Astrocyte (in vitro differentiated cells and primary cell): ENCODE results near the gene CRAT. TPM values are rescaled to one million over a fixed set of nuclear protein-coding genes. Genes with fewer than 3 reads are reported as not detected.

Experiments used
- DNase-seq: peaks from one replicate; pipeline ENCODE4 v3.0.0-alpha.2; 2010; ENCODE audit warnings: low read depth
- FAIRE-seq: peaks from 2 replicates; lab custom pipeline; 2011; peaks lifted over from hg19 to GRCh38; lab: Jason Lieb, UNC
- H2AFZ ChIP-seq: 2 replicates; pipeline ENCODE4 v1.6.0; 2012; ENCODE audit warnings: low read depth, low read length, inconsistent platforms
- H3K27ac ChIP-seq: 2 replicates; pipeline ENCODE4 v1.5.1; 2011; ENCODE audit warnings: low read depth, low read length, inconsistent platforms
- H3K27me3 ChIP-seq: 2 replicates; pipeline ENCODE4 v1.6.0; 2011; ENCODE audit warnings: low read length, inconsistent platforms; ENCODE audit not compliant: insufficient read depth
- H3K36me3 ChIP-seq: 2 replicates; pipeline ENCODE4 v1.5.1; 2011; ENCODE audit warnings: low read length, inconsistent platforms; ENCODE audit not compliant: insufficient read depth
- H3K4me1 ChIP-seq: 2 replicates; pipeline ENCODE4 v1.5.1; 2011; ENCODE audit warnings: low read length, inconsistent platforms; ENCODE audit not compliant: insufficient read depth
- H3K4me2 ChIP-seq: 2 replicates; pipeline ENCODE4 v1.6.0; 2012; ENCODE audit warnings: low read length, inconsistent platforms
- H3K4me3 ChIP-seq: 2 replicates; pipeline ENCODE4 v1.5.1; 2011; ENCODE audit warnings: low read depth, mild to moderate bottlenecking, low read length, inconsistent platforms; ENCODE audit not compliant: insufficient read depth
- H3K79me2 ChIP-seq: 2 replicates; pipeline ENCODE4 v1.6.0; 2012; ENCODE audit warnings: mild to moderate bottlenecking, low read length, inconsistent platforms; ENCODE audit not compliant: insufficient read depth
- H3K9ac ChIP-seq: 2 replicates; pipeline ENCODE4 v1.6.0; 2012; ENCODE audit warnings: mild to moderate bottlenecking, low read length, inconsistent platforms
- H3K9me3 ChIP-seq: 2 replicates; pipeline ENCODE4 v1.5.1; 2012; ENCODE audit warnings: low read depth, mild to moderate bottlenecking, low read length, inconsistent platforms; ENCODE audit not compliant: insufficient read depth
- H4K20me1 ChIP-seq: 2 replicates; pipeline ENCODE4 v1.6.0; 2012; ENCODE audit warnings: low read length, inconsistent platforms; ENCODE audit not compliant: insufficient read depth
- H3K27ac Mint-ChIP-seq: one replicate; pipeline ENCODE4 v1.8.0; 2021; ENCODE audit warnings: mild to moderate bottlenecking, mixed read lengths; ENCODE audit not compliant: unreplicated experiment
- H3K27me3 Mint-ChIP-seq: one replicate; pipeline ENCODE4 v1.8.0; 2021; ENCODE audit warnings: low read depth, mixed read lengths; ENCODE audit not compliant: unreplicated experiment
- H3K36me3 Mint-ChIP-seq: one replicate; pipeline ENCODE4 v1.8.0; 2021; ENCODE audit warnings: low read depth, mixed read lengths; ENCODE audit not compliant: unreplicated experiment
- H3K4me1 Mint-ChIP-seq: one replicate; pipeline ENCODE4 v1.8.0; 2021; ENCODE audit warnings: low read depth, mixed read lengths; ENCODE audit not compliant: unreplicated experiment
- H3K4me3 Mint-ChIP-seq: one replicate; pipeline ENCODE4 v1.8.0; 2021; ENCODE audit warnings: mild to moderate bottlenecking, moderate library complexity, mixed read lengths; ENCODE audit not compliant: unreplicated experiment
- H3K9me3 Mint-ChIP-seq: one replicate; pipeline ENCODE4 v1.8.0; 2021; ENCODE audit warnings: mild to moderate bottlenecking, mixed read lengths; ENCODE audit not compliant: unreplicated experiment
- CTCF ChIP-seq: IDR thresholded peaks from 2 replicates; pipeline ENCODE4 v1.5.1; 2011; ENCODE audit warnings: low read depth, mild to moderate bottlenecking, inconsistent platforms, low read length, moderate library complexity; ENCODE audit not compliant: insufficient read depth
- EZH2 ChIP-seq: IDR thresholded peaks from 2 replicates; pipeline ENCODE4 v1.6.1; 2012; ENCODE audit warnings: mild to moderate bottlenecking, low read length, inconsistent platforms; ENCODE audit not compliant: insufficient read depth
- total RNA-seq: library from RNA; stranded (reverse); gene quantifications from 2 replicates; pipeline ENCODE4 v1.2.1, GENCODE V29; 2021

The CRAT gene
- total RNA-seq, 1 donor from 2014 or later: 21.2 TPM

DNA sequence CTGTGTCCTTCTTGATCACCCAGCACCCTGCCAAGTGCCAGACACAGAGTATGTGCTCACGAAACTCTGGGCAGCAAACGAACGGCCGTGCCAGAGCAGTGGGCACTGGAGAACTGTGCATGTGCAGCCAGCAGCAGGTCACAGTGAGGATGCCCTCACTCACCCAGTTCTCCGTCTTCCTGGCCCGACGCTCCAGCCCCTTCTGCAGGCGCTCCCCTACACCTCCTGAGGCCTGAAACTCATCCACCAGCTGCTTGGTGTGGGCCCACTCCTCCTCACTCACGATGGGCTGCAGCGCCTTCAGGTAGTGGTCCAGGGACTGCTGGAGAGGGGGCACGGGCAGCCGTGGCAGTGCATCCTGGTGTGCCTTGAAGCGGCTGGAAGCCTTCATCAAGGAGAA lies 2.9 kb downstream of the CRAT start:
- Mint-ChIP-seq H3K36me3 (peaks cover 10% of the 10 kb centered on the region), H3K9me3 (no peaks in the 10 kb centered on the region), H3K4me1 (peaks cover 2% of the 10 kb centered on the region), H3K4me3 (no peak overlapping the region), H3K27ac (no peak overlapping the region), H3K27me3 (peaks cover 3% of the 10 kb centered on the region)
- H2AFZ ChIP-seq: no peak overlapping the region
- peaks cover 3% of the 10 kb centered on the region for H3K36me3 ChIP-seq
- TF ChIP-seq EZH2 (no peak), CTCF (no peak)
- H3K79me2 ChIP-seq: peaks cover 21% of the 10 kb centered on the region
- H4K20me1 ChIP-seq: peaks cover 18% of the 10 kb centered on the region
- FAIRE-seq (no peak), DNase-seq (no peak)
- no peak overlapping the region for H3K4me3 ChIP-seq
- H3K9ac ChIP-seq: no peak overlapping the region
- no peak overlapping the region for H3K4me2 ChIP-seq
- no peaks in the 10 kb centered on the region for H3K9me3 ChIP-seq
- no peak overlapping the region for H3K27ac ChIP-seq
- H3K27me3 ChIP-seq: no peaks in the 10 kb centered on the region
- peaks cover 15% of the 10 kb centered on the region for H3K4me1 ChIP-seq

- H4K20me1 ChIP-seq: peaks cover 18% of the 10 kb centered on the region
- no peak overlapping the region for H2AFZ ChIP-seq
- no peak for FAIRE-seq
- H3K27ac Mint-ChIP-seq: no peak overlapping the region
- TF ChIP-seq EZH2: no peak
- TF ChIP-seq CTCF: no peak
- no peak for DNase-seq
- peaks cover 10% of the 10 kb centered on the region for H3K79me2 ChIP-seq
- no peaks in the 10 kb centered on the region for H3K9me3 Mint-ChIP-seq
- no peaks in the 10 kb centered on the region for H3K27me3 ChIP-seq
- no peak overlapping the region for H3K27ac ChIP-seq
- no peak overlapping the region for H3K4me3 ChIP-seq
- H3K27me3 Mint-ChIP-seq: peaks cover 8% of the 10 kb centered on the region
- H3K4me2 ChIP-seq: no peak overlapping the region
- peaks cover 3% of the 10 kb centered on the region for H3K36me3 ChIP-seq
- no peak overlapping the region for H3K9ac ChIP-seq
- H3K4me1 Mint-ChIP-seq: no peaks in the 10 kb centered on the region
- no peaks in the 10 kb centered on the region for H3K9me3 ChIP-seq
- peaks cover 16% of the 10 kb centered on the region for H3K36me3 Mint-ChIP-seq
- peaks cover 8% of the 10 kb centered on the region for H3K4me1 ChIP-seq
- H3K4me3 Mint-ChIP-seq: no peak overlapping the region
Measured at GRCh38 chr9:129105857-129106694, 4.5 kb downstream of the CRAT start.

DNA sequence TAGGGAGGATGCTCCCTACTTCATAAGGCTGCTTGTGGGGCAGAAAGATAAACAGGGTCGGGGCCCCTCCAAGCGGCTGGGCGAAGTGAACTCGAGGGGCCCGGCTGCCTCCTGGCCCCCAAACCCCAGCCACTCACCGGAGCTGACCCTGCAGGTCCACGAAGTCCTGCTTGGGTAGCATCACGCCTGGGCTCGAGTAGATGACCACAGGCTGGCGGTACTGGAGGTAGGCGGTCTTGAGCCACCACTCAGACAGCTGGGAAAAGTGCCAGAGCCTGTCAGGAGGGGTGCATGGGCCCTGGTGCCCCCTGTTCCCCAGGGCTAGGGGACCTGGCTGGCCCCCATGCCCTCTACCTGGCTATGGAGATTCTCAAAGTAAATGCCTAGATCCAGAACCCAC lies 6.5 kb downstream of the CRAT start:
- no peak overlapping the region for H3K9ac ChIP-seq
- DNase-seq: no peak
- no peaks in the 10 kb centered on the region for H3K9me3 ChIP-seq
- H3K4me2 ChIP-seq: no peak overlapping the region
- H3K4me3 ChIP-seq: no peak overlapping the region
- no peaks in the 10 kb centered on the region for H3K4me1 ChIP-seq
- Mint-ChIP-seq H3K27ac (no peak overlapping the region), H3K9me3 (no peaks in the 10 kb centered on the region), H3K4me1 (no peaks in the 10 kb centered on the region), H3K36me3 (peaks cover 17% of the 10 kb centered on the region), H3K27me3 (peaks cover 6% of the 10 kb centered on the region), H3K4me3 (no peak overlapping the region)
- H4K20me1 ChIP-seq: peaks cover 11% of the 10 kb centered on the region
- H2AFZ ChIP-seq: no peak overlapping the region
- H3K79me2 ChIP-seq: no peaks in the 10 kb centered on the region
- peaks cover 3% of the 10 kb centered on the region for H3K36me3 ChIP-seq
- TF ChIP-seq EZH2 (no peak), CTCF (no peak)
- FAIRE-seq: no peak
- no peaks in the 10 kb centered on the region for H3K27me3 ChIP-seq
- no peak overlapping the region for H3K27ac ChIP-seq
